Neural cell (in vitro differentiated cells): ENCODE measurements around the gene ANXA10.

Experiments
- CTCF ChIP-seq: fragments of 450-650 bp; IDR thresholded peaks from 2 replicates; pipeline ENCODE4 v1.5.1; 2014; ENCODE audit warnings: antibody characterized with exemption, mild to moderate bottlenecking, moderate library complexity; ENCODE audit not compliant: poor library complexity, severe bottlenecking
- EP300 ChIP-seq: fragments of 450-650 bp; conservative IDR thresholded peaks from 2 replicates; pipeline ENCODE4 v1.6.1; 2014; ENCODE audit warnings: antibody characterized with exemption, mild to moderate bottlenecking, moderate library complexity; ENCODE audit not compliant: poor library complexity, severe bottlenecking
- POLR2AphosphoS5 ChIP-seq: IDR thresholded peaks from 2 replicates; pipeline ENCODE4 v1.6.1; 2012
- TAF1 ChIP-seq: IDR thresholded peaks from 2 replicates; pipeline ENCODE4 v1.6.1; 2012; ENCODE audit warnings: low read depth

- no peak for TF ChIP-seq TAF1
- TF ChIP-seq CTCF = no peak
- TF ChIP-seq POLR2AphosphoS5 = no peak
- TF ChIP-seq EP300 = no peak
Measured at GRCh38 chr4:168164915-168165548, 72.7 kb downstream of the ANXA10 start.
